Loucy (cell line): ENCODE results near the gene VDAC2.

Experiments
- EZH2phosphoT487 ChIP-seq: fragments of 200-600 bp; IDR thresholded peaks from 2 replicates; pipeline ENCODE4 v1.6.1; 2018; ENCODE audit warnings: antibody characterized with exemption, mild to moderate bottlenecking, moderate library complexity, borderline replicate concordance
- TF ChIP-seq, protein P1 (sequence below): fragments of 200-600 bp; sonication (generic); conservative IDR thresholded peaks from 2 replicates; pipeline ENCODE4 v1.5.1; 2014; ENCODE audit warnings: mild to moderate bottlenecking, antibody characterized with exemption, low read length

DNA sequence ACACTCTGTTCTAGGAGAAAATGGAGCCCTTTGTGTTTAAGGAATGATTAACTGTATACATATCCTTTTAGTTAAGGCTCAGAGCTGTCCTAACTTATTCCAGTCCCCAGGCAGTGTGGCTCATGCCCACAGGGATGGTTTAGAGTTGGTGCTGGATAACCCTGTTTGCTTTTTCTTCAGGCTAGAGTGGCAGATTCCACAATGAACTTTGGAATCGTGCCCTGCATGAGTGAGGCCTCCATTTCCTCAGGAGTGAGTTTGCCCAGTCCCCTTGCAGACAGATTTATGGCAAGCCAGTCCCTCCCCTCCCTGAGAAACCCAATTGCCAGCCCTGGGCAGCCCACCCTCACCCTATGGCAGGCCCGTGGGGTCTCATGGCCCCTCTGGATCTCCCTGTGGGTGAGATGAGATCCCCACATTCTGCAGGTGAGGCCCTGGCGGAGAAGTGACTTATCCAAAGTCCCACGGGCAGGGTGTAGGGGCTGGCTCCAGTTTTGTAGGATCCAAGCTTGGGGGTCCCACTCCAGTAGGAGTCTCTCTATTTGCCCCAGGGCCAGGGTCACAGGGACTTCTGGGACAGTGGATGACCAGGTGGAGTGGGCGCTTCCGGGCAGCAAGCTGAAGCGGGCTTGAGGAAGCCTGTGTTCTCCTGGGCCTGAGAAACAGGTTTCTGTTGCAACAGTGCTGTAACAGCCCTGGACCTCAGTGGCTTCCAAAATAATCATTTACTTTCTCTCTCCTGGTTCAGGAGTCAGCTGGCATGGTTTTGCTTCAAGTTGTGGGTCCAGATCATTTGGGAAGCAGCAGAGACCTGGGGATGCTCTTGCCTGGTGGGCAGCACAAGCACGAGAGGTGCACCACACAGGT is 34.1 kb downstream of the VDAC2 start:
- TF ChIP-seq, protein P1, sequence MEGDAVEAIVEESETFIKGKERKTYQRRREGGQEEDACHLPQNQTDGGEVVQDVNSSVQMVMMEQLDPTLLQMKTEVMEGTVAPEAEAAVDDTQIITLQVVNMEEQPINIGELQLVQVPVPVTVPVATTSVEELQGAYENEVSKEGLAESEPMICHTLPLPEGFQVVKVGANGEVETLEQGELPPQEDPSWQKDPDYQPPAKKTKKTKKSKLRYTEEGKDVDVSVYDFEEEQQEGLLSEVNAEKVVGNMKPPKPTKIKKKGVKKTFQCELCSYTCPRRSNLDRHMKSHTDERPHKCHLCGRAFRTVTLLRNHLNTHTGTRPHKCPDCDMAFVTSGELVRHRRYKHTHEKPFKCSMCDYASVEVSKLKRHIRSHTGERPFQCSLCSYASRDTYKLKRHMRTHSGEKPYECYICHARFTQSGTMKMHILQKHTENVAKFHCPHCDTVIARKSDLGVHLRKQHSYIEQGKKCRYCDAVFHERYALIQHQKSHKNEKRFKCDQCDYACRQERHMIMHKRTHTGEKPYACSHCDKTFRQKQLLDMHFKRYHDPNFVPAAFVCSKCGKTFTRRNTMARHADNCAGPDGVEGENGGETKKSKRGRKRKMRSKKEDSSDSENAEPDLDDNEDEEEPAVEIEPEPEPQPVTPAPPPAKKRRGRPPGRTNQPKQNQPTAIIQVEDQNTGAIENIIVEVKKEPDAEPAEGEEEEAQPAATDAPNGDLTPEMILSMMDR, result no peak
- TF ChIP-seq EZH2phosphoT487, result no peak
